ENCODE results near the gene ERN1.

- TF ChIP-seq CTCF (IDR thresholded peaks at IDR 0.05) (no peak), POLR2AphosphoS5 (IDR thresholded peaks at IDR 0.05) (no peak), POLR2A (IDR thresholded peaks at IDR 0.05) (no peak)
These were observed 75.6 kb downstream of the ERN1 start for GRCh38 chr17:64054304-64054703.

Data from gastroesophageal sphincter (tissue), 3 donors.